GM03348 (cell line): Measurements from ENCODE around the gene SLC35B2.

Source experiments
- DNase-seq: peaks from one replicate; pipeline ENCODE4 v3.0.0; 2012; ENCODE audit warnings: low spot score

SLC35B2 gene

DNA sequence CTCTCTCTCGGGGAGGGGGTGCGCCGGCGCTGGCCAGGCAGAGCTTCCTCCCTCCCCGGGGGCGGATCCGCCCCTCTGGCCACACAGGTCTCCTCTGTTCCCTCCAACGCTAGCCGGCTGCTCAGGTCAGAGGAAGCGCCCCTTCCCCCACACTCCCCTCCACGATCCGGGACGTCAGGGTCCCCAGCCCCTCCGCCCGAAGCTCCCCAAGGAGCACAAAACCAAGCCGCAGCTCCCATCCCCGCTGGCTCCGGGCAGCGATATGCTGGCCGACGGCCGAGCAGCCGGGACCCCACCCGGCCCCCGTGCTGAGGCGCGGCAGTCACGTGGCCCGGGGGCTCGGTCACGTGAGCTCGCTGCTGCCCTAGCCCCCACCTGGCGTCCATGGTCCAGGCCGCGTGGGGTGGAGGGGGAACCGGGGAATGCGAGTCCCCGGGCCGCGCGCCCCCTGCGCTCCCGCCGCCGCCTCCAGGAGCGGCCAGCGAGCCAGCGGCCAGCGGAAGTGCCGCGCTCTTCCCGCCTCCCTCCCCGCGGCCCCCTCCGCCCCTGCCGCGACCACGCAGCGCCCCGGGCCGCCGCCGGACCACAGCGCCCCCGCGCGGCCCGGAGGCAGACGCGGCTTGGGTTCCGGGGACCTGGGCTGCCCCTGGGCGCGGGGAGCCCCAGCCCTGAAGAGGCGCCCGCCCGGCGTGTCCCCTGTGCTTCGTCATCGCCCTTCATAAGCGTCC lies at the start of gene SLC35B2:
Gene SLC35B2, minus strand, starts transcription at position 504 of the 728 bp plus-strand sequence. Its CDS starts 118 bp downstream, at position 386.
- DNase-seq = peak; percentile 95

DNA sequence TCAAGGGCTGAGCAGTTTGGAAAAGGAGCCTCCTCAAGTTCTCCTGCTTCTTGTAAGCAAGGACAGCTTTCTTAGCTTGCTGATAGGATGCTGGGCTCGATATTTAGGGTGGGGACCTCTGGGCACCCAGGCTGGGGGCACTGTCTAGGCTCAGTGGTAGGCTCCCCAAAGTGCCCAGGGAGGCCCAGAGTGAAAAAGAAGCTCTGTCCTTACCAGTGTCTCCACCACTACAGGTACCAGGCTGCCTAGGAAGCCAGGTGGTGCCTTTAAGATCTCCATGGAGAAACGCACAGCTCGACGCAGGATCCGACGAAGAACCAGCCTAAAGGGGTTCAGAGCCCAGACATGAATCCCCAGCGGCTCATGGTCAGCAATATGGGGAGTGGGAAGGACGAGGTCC lies 49.4 kb upstream of the SLC35B2 start:
- DNase-seq = no peak

DNA sequence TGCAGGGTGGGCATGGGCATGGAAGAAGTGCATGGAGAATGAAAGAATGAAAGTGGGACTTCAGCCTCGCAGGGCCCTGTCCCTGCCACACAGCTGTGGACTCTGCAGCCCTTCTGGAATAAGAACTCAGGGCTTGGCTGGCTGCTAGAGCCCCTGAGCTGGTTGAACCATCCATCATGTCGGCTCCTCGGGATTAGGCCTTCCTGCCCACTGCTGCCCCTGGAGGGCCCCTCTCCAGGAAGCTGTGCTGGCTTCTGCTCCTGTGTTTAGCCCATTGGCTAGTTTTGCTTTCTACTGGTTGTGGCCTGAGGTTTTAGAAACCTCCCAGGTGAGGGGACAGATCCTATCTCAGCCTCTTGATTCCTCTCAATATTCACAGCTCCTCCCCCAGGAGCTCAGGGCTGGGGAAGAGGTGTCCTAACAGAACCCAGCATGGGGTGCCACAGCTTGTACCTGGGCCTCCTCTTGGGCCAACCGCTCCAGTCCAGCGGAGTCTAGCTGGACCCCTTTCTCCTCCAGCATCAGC lies 47.9 kb upstream of the SLC35B2 start:
- no peak for DNase-seq

GRCh38 chr6:44304282-44305199 lies 47.2 kb upstream of the SLC35B2 start:
- DNase-seq = peak; percentile 75

DNA sequence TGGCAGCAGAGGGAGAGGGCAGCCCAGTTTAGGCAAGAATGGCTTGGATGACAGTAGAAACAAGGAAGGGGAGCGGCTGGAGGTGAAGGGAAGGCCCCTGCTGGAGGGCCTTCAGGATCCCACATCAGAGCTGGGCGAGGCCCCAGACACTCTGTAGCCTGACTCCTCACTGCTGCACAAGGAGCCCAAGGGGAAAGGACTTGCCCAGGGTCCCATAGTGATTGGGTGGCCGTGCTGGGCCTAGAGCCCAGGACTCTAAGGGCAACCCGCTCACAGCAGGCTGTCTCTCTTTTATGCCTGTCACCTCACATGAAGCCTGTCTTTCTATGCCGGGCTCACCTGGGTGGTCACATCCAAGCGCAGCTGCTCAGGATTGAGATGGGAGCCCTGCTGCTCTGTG lies 46.5 kb upstream of the SLC35B2 start:
- no peak for DNase-seq

DNA sequence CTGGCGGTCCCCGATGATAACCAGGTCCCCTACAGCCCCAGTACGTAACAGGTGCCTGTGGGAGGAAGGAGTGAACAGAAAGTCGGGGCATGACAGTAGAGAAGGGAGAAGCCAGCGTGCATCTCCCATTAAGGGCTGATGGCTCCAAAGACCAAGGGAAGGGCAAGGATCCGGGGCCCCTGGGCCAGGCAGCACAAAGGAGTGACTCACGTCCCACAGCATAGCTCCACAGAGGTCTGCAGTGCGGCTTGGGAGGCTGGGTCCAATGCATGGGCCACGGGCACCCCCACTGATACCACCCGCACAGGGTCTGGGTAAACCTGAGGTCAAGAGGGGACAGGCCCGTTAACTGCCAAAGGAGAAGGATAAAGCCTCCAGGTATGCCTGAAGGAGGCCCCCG lies 45.5 kb upstream of the SLC35B2 start:
- no peak for DNase-seq

DNA sequence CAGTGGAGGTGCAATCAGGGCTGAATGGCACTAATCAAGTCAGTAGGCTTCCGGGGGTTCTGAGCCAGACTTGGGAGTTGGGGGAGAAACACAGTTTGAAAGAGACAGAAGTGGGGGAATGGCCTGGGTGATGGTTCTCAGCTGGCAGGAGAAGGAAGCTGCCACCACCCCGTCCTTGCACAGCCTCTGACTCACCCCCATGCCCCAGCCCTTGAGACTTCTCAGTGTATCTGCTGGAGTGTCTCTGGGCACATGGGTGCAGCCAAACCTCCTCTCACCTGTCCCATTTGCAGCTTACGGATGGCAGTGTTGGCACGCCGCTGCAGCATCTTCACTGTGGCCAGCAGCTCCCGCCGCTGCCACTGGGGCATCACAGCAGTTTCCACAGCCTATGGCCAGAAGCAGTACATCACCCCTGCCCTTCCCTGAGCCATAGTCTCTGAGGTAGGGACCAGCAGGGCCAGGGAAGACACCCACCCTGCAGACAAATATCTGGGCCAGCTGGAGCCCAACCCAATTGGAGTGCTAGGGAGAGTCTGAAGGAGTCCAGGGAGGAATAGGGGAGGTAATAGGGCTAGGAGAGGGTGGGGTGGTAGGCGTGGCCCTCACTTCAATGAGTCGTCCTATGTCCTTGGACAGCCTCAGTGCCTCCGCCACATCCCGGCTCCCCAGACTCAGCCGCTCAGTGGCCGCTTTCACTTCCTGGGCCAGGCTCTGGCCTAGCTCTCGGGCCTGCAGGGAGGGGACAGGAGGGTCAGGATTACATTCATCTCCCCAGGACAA lies 44.6 kb upstream of the SLC35B2 start:
- DNase-seq = no peak

- no peak for DNase-seq
Measured at GRCh38 chr6:44301106-44301505, 43.8 kb upstream of the SLC35B2 start.

GRCh38 chr6:44300292-44300823 lies 43.0 kb upstream of the SLC35B2 start:
- DNase-seq = no peak

GRCh38 chr6:44298864-44299263 lies 41.5 kb upstream of the SLC35B2 start:
- no peak for DNase-seq

DNA sequence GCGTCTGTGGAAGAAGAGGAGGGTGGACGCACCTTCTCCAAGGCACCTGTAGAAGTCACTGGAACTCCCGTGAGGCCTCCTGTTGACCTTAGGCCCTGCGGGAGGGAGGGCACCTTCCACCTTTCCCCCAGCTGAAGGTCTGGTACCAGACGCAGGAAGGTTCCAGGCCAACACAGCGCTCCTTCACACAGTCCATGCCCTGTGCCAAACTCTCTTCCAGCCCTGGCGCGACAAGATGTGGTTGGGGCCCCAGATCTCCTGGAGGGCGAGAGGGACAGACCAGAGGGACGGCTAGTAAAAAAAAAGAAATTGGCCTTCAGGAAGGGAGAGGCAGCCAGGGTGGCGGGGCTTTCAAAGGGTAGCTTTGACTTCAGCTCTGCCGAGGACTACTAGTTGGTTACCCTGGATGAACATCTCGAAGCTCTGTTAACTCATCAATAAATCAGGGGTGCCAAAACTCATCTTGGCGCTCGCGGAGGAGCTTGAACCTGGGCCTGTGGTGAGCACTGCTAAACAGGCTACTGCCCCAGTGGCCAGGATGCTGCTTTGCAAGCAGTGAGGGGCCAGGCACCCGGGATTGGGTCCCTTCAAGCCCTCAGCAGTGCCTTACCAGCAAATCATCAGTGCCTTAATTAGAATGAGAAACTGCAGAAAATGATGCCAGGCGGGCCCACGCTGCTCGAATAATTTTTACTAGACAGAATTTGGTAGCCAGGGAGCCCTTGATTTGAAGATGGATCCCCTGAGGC lies 40.9 kb upstream of the SLC35B2 start:
- DNase-seq = peak; percentile 24

- peak; percentile 77 for DNase-seq
Measured at GRCh38 chr6:44297063-44298038, 40.0 kb upstream of the SLC35B2 start.

DNA sequence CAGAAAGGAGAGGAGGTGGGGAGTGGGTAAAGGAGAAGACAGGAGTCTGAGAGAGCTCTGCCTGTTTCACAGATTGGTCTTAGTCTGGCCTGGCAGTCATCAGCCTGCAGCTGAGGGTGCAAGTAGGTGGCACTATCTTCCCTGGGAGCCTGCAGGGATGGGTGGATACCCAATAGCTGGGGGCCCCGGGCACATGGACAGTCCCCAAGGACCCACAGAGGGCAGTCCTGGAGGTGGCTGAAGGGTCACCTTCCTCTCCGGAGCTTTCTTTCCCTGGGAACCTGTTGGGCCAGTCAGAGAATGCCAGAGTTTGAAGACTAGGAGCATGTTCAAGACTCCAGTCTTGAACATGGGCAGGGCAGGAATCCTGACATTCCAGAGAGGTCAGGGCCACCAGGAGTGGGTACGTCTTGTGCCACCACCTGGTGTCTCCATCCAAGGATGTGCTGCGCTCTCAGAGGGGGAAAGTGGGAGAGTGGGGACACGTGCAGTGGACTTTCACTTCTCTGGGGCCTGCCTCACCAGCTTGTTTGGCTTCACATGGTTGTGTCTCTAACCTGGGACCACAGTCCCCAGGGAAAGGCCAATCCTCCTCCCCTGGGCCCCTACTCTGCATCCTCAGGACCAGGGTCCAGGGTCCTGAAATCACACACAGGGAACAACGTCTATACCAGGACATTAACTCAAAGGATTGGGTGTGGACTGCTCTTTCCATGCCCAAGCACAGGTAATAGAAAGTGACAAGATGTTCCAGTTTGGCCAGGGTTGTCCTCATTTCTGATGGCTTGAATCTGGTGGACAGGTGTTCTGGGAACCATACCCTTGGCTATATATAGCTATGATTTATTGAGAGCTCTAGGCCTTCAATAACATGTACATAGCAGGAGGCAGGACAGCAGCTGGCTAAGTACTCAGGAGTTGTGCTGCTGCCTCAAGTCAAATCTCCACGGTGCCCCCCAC lies 37.8 kb upstream of the SLC35B2 start:
- no peak for DNase-seq

- no peak for DNase-seq
Measured at GRCh38 chr6:44292661-44293365, 35.5 kb upstream of the SLC35B2 start.

DNA sequence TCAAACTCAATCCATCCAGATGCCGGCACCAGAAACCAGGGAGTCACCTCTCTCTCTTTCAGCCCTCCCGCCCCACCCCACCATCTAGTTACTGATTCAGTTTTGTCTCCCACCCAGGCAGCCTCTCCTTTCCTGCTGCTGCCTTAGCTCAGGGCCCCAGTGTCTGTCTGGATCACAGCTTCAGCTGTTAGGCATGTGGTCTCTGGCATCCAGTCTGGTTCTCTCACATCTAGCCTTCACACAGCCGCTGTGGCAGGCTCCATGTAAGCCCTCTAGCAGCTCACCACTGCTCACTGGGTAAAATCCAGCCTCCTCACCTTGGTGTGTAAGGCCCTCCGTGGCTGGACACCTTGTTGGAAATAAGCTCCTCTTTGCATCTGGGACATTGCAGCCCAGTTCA lies 34.5 kb upstream of the SLC35B2 start:
- DNase-seq = no peak

DNA sequence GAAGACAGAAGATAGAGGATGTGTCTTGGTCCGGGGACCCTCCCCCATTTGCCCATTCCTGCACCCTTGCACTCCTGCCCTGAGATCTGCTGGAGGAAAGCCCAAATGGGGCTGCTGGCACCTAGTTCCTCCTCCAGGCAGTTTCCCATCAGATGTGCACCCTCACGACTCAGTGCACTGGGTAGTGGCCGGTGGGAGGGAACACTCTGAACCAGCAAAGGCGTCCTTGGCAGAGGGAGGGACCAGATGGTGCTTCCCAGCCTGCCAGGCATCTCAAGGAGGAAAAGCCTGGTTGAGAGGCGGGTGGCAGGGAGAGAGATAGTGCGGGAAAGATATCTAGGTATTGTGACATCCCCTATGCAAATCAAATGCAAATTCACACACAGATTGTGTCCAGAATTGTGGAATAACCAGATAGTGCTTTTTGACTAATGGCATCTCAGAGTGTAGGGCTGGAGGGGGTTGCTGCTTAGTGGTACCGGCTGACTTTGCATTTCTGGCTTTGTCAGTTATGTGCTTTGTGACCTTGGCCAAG lies 32.5 kb upstream of the SLC35B2 start:
- DNase-seq = no peak

DNA sequence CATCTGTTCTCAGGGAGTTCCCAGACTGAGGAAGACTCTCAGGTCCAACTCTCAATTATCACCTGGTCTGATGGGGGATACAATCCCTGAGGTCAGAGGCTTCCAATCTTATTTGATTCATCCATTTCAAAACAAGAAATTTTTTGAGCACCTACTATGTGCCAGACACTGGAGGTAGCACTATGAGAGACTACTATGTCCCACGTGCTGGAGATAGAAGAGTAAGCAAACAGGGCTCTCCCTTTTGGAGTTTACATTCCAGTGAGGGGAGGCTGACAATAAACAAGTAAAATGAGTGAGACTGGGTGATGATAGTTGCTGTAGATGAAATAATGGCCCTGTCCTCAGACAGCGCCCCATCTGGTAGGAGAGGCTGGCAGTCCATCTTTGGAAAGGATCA lies 29.4 kb upstream of the SLC35B2 start:
- no peak for DNase-seq

DNA sequence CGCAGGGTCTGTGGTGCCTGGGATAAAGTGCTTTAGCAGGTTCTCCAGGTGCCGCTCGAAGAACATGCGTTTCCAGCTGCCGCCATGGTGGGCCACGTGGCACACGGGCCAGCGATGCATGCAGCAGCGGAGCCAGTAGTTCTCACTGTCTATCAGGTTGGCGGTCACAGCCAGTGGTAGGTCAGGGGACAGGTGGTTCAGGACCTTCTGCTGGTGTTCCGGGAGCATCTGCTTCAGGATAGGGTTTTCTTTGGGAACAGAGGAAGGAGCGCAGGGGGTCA lies 28.9 kb upstream of the SLC35B2 start:
- no peak for DNase-seq
